RWPE2 (cell line): ENCODE measurements around the gene TUBGCP3.

ENCODE experiments used
- ATAC-seq: fragments of 200-7000 bp; cut with Tn5 transposase; 3 replicates; pipeline ENCODE4 v1.9.1; 2021; ENCODE audit warnings: low read depth
- DNase-seq: peaks from one replicate; pipeline ENCODE4 v3.0.0-alpha.2; 2020; ENCODE audit warnings: low spot score
- H3K27ac ChIP-seq: fragments of 450-650 bp; 2 replicates; pipeline ENCODE4 v1.5.1; 2017; ENCODE audit warnings: mild to moderate bottlenecking; ENCODE audit not compliant: poor library complexity, severe bottlenecking
- H3K27me3 ChIP-seq: fragments of 250-450 bp; sonication (Bioruptor Pico); 2 replicates; pipeline ENCODE4 v1.5.1; 2021; ENCODE audit warnings: mild to moderate bottlenecking, moderate library complexity; ENCODE audit not compliant: insufficient read depth, poor library complexity, severe bottlenecking
- H3K36me3 ChIP-seq: fragments of 250-450 bp; sonication (Bioruptor Pico); 2 replicates; pipeline ENCODE4 v1.5.1; 2020; ENCODE audit warnings: low read depth, mild to moderate bottlenecking, moderate library complexity
- H3K4me1 ChIP-seq: fragments of 250-450 bp; sonication (Bioruptor Pico); 2 replicates; pipeline ENCODE4 v1.5.1; 2021; ENCODE audit warnings: mild to moderate bottlenecking, moderate library complexity; ENCODE audit not compliant: insufficient read depth, poor library complexity, severe bottlenecking
- H3K4me3 ChIP-seq: fragments of 250-450 bp; sonication (Bioruptor Pico); 2 replicates; pipeline ENCODE4 v1.5.1; 2021; ENCODE audit warnings: mild to moderate bottlenecking, moderate library complexity; ENCODE audit not compliant: severe bottlenecking
- H3K9me3 ChIP-seq: fragments of 250-450 bp; sonication (Bioruptor Pico); 2 replicates; pipeline ENCODE4 v1.5.1; 2021; ENCODE audit warnings: mild to moderate bottlenecking, moderate library complexity; ENCODE audit not compliant: severe bottlenecking
- CTCF ChIP-seq: fragments of 450-650 bp; IDR thresholded peaks from one replicate; pipeline ENCODE4 v1.5.1; 2017; ENCODE audit warnings: mild to moderate bottlenecking, moderate library complexity; ENCODE audit not compliant: poor library complexity, severe bottlenecking

TUBGCP3 gene

GRCh38 chr13:112438515-112438914, 149.4 kb downstream of the TUBGCP3 start:
- Histone ChIP-seq H3K27me3 (peaks cover 8% of the 10 kb centered on the region), H3K4me3 (no peak overlapping the region), H3K27ac (no peak overlapping the region), H3K4me1 (no peaks in the 10 kb centered on the region), H3K36me3 (no peaks in the 10 kb centered on the region), H3K9me3 (no peaks in the 10 kb centered on the region)
- DNase-seq (no peak), ATAC-seq (no peak)
- no peak for TF ChIP-seq CTCF

GRCh38 chr13:112438094-112438493, 149.9 kb downstream of the TUBGCP3 start:
- peaks cover 5% of the 10 kb centered on the region for H3K27me3 ChIP-seq
- no peak overlapping the region for H3K4me3 ChIP-seq
- no peak for DNase-seq
- ATAC-seq = no peak
- H3K4me1 ChIP-seq = no peaks in the 10 kb centered on the region
- no peak for TF ChIP-seq CTCF
- no peaks in the 10 kb centered on the region for H3K9me3 ChIP-seq
- no peak overlapping the region for H3K27ac ChIP-seq
- H3K36me3 ChIP-seq = no peaks in the 10 kb centered on the region

GRCh38 chr13:112435973-112436372, 152.0 kb downstream of the TUBGCP3 start:
- no peak for ATAC-seq
- no peak overlapping the region for H3K27ac ChIP-seq
- no peaks in the 10 kb centered on the region for H3K27me3 ChIP-seq
- TF ChIP-seq CTCF = no peak
- H3K9me3 ChIP-seq = no peaks in the 10 kb centered on the region
- no peak overlapping the region for H3K4me3 ChIP-seq
- H3K4me1 ChIP-seq = no peaks in the 10 kb centered on the region
- no peaks in the 10 kb centered on the region for H3K36me3 ChIP-seq
- DNase-seq = no peak
